Mucosa of stomach (tissue), 1 donor: ENCODE results near the gene ANO2.

Experiments used
- H3K27me3 ChIP-seq: one replicate; pipeline ENCODE4 v1.7.0; 2013; ENCODE audit warnings: mild to moderate bottlenecking, low read length; ENCODE audit not compliant: control insufficient read depth, insufficient read depth
- H3K36me3 ChIP-seq: one replicate; pipeline ENCODE4 v1.7.0; 2013; ENCODE audit warnings: low read length; ENCODE audit not compliant: control insufficient read depth, insufficient read depth
- H3K4me1 ChIP-seq: one replicate; pipeline ENCODE4 v1.7.0; 2013; ENCODE audit warnings: mild to moderate bottlenecking, low read length; ENCODE audit not compliant: control insufficient read depth, insufficient read depth
- H3K4me3 ChIP-seq: one replicate; pipeline ENCODE4 v1.7.0; 2013; ENCODE audit warnings: low read length
- H3K9ac ChIP-seq: one replicate; pipeline ENCODE4 v1.7.0; 2013; ENCODE audit warnings: mild to moderate bottlenecking, low read length, moderate library complexity
- H3K9me3 ChIP-seq: one replicate; pipeline ENCODE4 v1.7.0; 2013; ENCODE audit warnings: mild to moderate bottlenecking, low read length, moderate library complexity; ENCODE audit not compliant: control insufficient read depth
- donor health status: Pancreatic carcinoma.

Gene ANO2

GRCh38 chr12:5945071-5946008 lies at the start of gene ANO2:
Gene ANO2 (minus strand): TSS chr12:5945259. CDS start chr12:5945217, 42 bp downstream.
- no peaks in the 10 kb centered on the region for H3K36me3 ChIP-seq
- H3K27me3 ChIP-seq: peaks cover 44% of the 10 kb centered on the region
- H3K4me1 ChIP-seq: no peaks in the 10 kb centered on the region
- no peak within 1 kb of the TSS for H3K4me3 ChIP-seq
- H3K9me3 ChIP-seq: no peaks in the 10 kb centered on the region
- no peak within 1 kb of the TSS for H3K9ac ChIP-seq

GRCh38 chr12:5989621-5990020 lies 44.6 kb upstream of the ANO2 start:
- no peaks in the 10 kb centered on the region for H3K36me3 ChIP-seq
- no peaks in the 10 kb centered on the region for H3K9me3 ChIP-seq
- no peak overlapping the region for H3K4me3 ChIP-seq
- H3K27me3 ChIP-seq: no peaks in the 10 kb centered on the region
- H3K4me1 ChIP-seq: no peaks in the 10 kb centered on the region
- no peak overlapping the region for H3K9ac ChIP-seq

- H3K9me3 ChIP-seq: no peaks in the 10 kb centered on the region
- no peaks in the 10 kb centered on the region for H3K4me1 ChIP-seq
- H3K36me3 ChIP-seq: no peaks in the 10 kb centered on the region
- no peak overlapping the region for H3K4me3 ChIP-seq
- no peaks in the 10 kb centered on the region for H3K27me3 ChIP-seq
- no peak overlapping the region for H3K9ac ChIP-seq
These were observed 43.6 kb upstream of the ANO2 start for GRCh38 chr12:5988659-5989116.

GRCh38 chr12:5988088-5988487 lies 43.0 kb upstream of the ANO2 start:
- no peaks in the 10 kb centered on the region for H3K27me3 ChIP-seq
- no peak overlapping the region for H3K4me3 ChIP-seq
- no peaks in the 10 kb centered on the region for H3K9me3 ChIP-seq
- H3K36me3 ChIP-seq: no peaks in the 10 kb centered on the region
- H3K4me1 ChIP-seq: no peaks in the 10 kb centered on the region
- H3K9ac ChIP-seq: no peak overlapping the region

GRCh38 chr12:5987573-5987972 lies 42.5 kb upstream of the ANO2 start:
- H3K27me3 ChIP-seq: no peaks in the 10 kb centered on the region
- H3K4me1 ChIP-seq: no peaks in the 10 kb centered on the region
- no peak overlapping the region for H3K4me3 ChIP-seq
- no peaks in the 10 kb centered on the region for H3K9me3 ChIP-seq
- H3K9ac ChIP-seq: no peak overlapping the region
- H3K36me3 ChIP-seq: no peaks in the 10 kb centered on the region

- Histone ChIP-seq H3K4me1 (no peaks in the 10 kb centered on the region), H3K4me3 (no peak overlapping the region), H3K9ac (no peak overlapping the region), H3K9me3 (no peaks in the 10 kb centered on the region), H3K27me3 (no peaks in the 10 kb centered on the region), H3K36me3 (no peaks in the 10 kb centered on the region)
These were observed 40.4 kb upstream of the ANO2 start for GRCh38 chr12:5985471-5985870.

- no peaks in the 10 kb centered on the region for H3K9me3 ChIP-seq
- H3K27me3 ChIP-seq: no peaks in the 10 kb centered on the region
- H3K9ac ChIP-seq: no peak overlapping the region
- H3K36me3 ChIP-seq: no peaks in the 10 kb centered on the region
- no peak overlapping the region for H3K4me3 ChIP-seq
- no peaks in the 10 kb centered on the region for H3K4me1 ChIP-seq
These were observed 39.8 kb upstream of the ANO2 start for GRCh38 chr12:5984873-5985272.

- H3K27me3 ChIP-seq: no peaks in the 10 kb centered on the region
- no peak overlapping the region for H3K4me3 ChIP-seq
- H3K9ac ChIP-seq: no peak overlapping the region
- no peaks in the 10 kb centered on the region for H3K36me3 ChIP-seq
- H3K9me3 ChIP-seq: no peaks in the 10 kb centered on the region
- H3K4me1 ChIP-seq: no peaks in the 10 kb centered on the region
These were observed 37.0 kb upstream of the ANO2 start for GRCh38 chr12:5982106-5982505.

- Histone ChIP-seq H3K9me3 (no peaks in the 10 kb centered on the region), H3K9ac (no peak overlapping the region), H3K27me3 (no peaks in the 10 kb centered on the region), H3K4me1 (no peaks in the 10 kb centered on the region), H3K4me3 (no peak overlapping the region), H3K36me3 (no peaks in the 10 kb centered on the region)
These were observed 32.5 kb upstream of the ANO2 start for GRCh38 chr12:5977556-5977955.

- Histone ChIP-seq H3K4me1 (no peaks in the 10 kb centered on the region), H3K27me3 (no peaks in the 10 kb centered on the region), H3K4me3 (no peak overlapping the region), H3K9ac (no peak overlapping the region), H3K36me3 (no peaks in the 10 kb centered on the region), H3K9me3 (no peaks in the 10 kb centered on the region)
These were observed 31.7 kb upstream of the ANO2 start for GRCh38 chr12:5976711-5977110.

- Histone ChIP-seq H3K9me3 (no peaks in the 10 kb centered on the region), H3K4me1 (no peaks in the 10 kb centered on the region), H3K4me3 (no peak overlapping the region), H3K27me3 (no peaks in the 10 kb centered on the region), H3K9ac (no peak overlapping the region), H3K36me3 (no peaks in the 10 kb centered on the region)
These were observed 31.1 kb upstream of the ANO2 start for GRCh38 chr12:5976196-5976595.

- Histone ChIP-seq H3K4me1 (no peaks in the 10 kb centered on the region), H3K9me3 (no peaks in the 10 kb centered on the region), H3K27me3 (no peaks in the 10 kb centered on the region), H3K9ac (no peak overlapping the region), H3K36me3 (no peaks in the 10 kb centered on the region), H3K4me3 (no peak overlapping the region)
These were observed 28.5 kb upstream of the ANO2 start for GRCh38 chr12:5973461-5974115.
